Erythroblast (primary cell): Measurements from ENCODE around the gene KIF5A.

Source experiments
- GATA1 ChIP-seq: IDR thresholded peaks from 2 replicates; pipeline ENCODE4 v1.6.1; 2011; ENCODE audit warnings: low read depth, mild to moderate bottlenecking, control low read depth, low read length, moderate library complexity
- POLR2A ChIP-seq: IDR thresholded peaks from 2 replicates; pipeline ENCODE4 v1.6.1; 2011; ENCODE audit warnings: mild to moderate bottlenecking, low read length

- TF ChIP-seq POLR2A (no peak), GATA1 (no peak)
Measured at GRCh38 chr12:57554453-57554852, 4.6 kb downstream of the KIF5A start.
